GM12878 (cell line): ENCODE results near the gene RGS19. TPM values are rescaled to one million over a fixed set of nuclear protein-coding genes. Genes with fewer than 3 reads are reported as not detected.

Source experiments
- ATAC-seq: fragments of 200-7000 bp; cut with Tn5 transposase; 3 replicates; pipeline ENCODE4 v1.9.1; 2020; ENCODE audit warnings: mild to moderate bottlenecking, moderate library complexity
- BruUV-seq: library from RNA; stranded (reverse); fragments of 400-500 nt; replicated peaks from 2 replicates; lab custom pipeline; 2021; lab: Mats Ljungman, UMichigan
- CTCF ChIA-PET: fragments of 300-600 bp; sonication (Branson Sonifier 250); formaldehyde crosslinking; extraction: SDS; loops from one replicate; lab custom pipeline; 2021; ENCODE audit warnings: inconsistent platforms; lab: Yijun Ruan, JAX
- POLR2A ChIA-PET: fragments of 350-600 bp; formaldehyde crosslinking; extraction: SDS; loops from one replicate; lab custom pipeline; 2021; ENCODE audit warnings: inconsistent platforms; lab: Charles Lee
- RAD21 ChIA-PET: fragments of 300-600 bp; sonication (Branson Sonifier 250); formaldehyde crosslinking; loops from one replicate; lab custom pipeline; 2023; ENCODE audit warnings: antibody characterized with exemption; ENCODE audit not compliant: unreplicated experiment; lab: Charles Lee
- SMC1A ChIA-PET: fragments of 300-600 bp; sonication (Branson Sonifier 250); formaldehyde crosslinking; loops from one replicate; lab custom pipeline; 2023; ENCODE audit not compliant: unreplicated experiment, uncharacterized antibody; lab: Charles Lee
- DNase-seq: peaks from one replicate; pipeline ENCODE4 v3.0.0-alpha.2; 2011; ENCODE audit warnings: low read depth, low spot score
- FAIRE-seq: peaks from 3 replicates; lab custom pipeline; 2011; peaks lifted over from hg19 to GRCh38; lab: Jason Lieb, UNC
- H2AFZ ChIP-seq: 2 replicates; pipeline ENCODE4 v1.6.0; 2011; ENCODE audit warnings: low read depth, low read length, control low read depth; ENCODE audit not compliant: control insufficient read depth
- H3K27ac ChIP-seq: 2 replicates; pipeline ENCODE4 v1.5.1; 2011; ENCODE audit warnings: control low read depth; ENCODE audit not compliant: control insufficient read depth, insufficient read depth
- H3K27me3 ChIP-seq, 2 experiments: replicated peaks in 1 of 2; 2 replicates each; pipeline versions ENCODE4 v1.6.0 to v1.6.1; 2011; ENCODE audit warnings: low read length in 1 of 2; ENCODE audit not compliant: control insufficient read depth in 2 of 2, insufficient read depth in 2 of 2
- H3K36me3 ChIP-seq, 2 experiments: 2 replicates each; pipeline ENCODE4 v1.5.1; 2011; ENCODE audit warnings: low read length in 1 of 2; ENCODE audit not compliant: control insufficient read depth in 2 of 2, insufficient read depth in 2 of 2
- H3K4me1 ChIP-seq: 2 replicates; pipeline ENCODE4 v1.6.1; 2011; ENCODE audit warnings: mild to moderate bottlenecking, low read length, moderate library complexity, mixed read lengths; ENCODE audit not compliant: control insufficient read depth, insufficient read depth
- H3K4me2 ChIP-seq: 2 replicates; pipeline ENCODE4 v1.6.0; 2011; ENCODE audit warnings: control low read depth; ENCODE audit not compliant: control insufficient read depth, insufficient read depth
- H3K4me3 ChIP-seq: fragments of 200-600 bp; sonication (generic); 2 replicates; pipeline ENCODE4 v1.5.1; 2016
- H3K79me2 ChIP-seq: 2 replicates; pipeline ENCODE4 v1.6.0; 2011; ENCODE audit warnings: low read length; ENCODE audit not compliant: control insufficient read depth, insufficient read depth
- H3K9ac ChIP-seq: 2 replicates; pipeline ENCODE4 v1.8.0; 2011; ENCODE audit warnings: low read length, control low read depth, mixed read lengths; ENCODE audit not compliant: control insufficient read depth, insufficient read depth
- H3K9me3 ChIP-seq: replicated peaks from 3 replicates; pipeline ENCODE4 v1.5.1; 2011; ENCODE audit warnings: mild to moderate bottlenecking, low read length; ENCODE audit not compliant: control insufficient read depth, insufficient read depth
- H4K20me1 ChIP-seq: 2 replicates; pipeline ENCODE4 v1.6.0; 2011; ENCODE audit not compliant: control insufficient read depth, insufficient read depth
- BCL3 ChIP-seq: IDR thresholded peaks from 2 replicates; pipeline ENCODE4 v1.6.1; 2011; ENCODE audit warnings: borderline replicate concordance, low read depth, mild to moderate bottlenecking, moderate library complexity, low read length; ENCODE audit not compliant: insufficient read depth, poor library complexity, severe bottlenecking
- BHLHE40 ChIP-seq, 2 experiments: fragments of 450-650 bp in 1 of 2; IDR thresholded peaks; 2 replicates each; pipeline ENCODE4 v1.6.1; 2011 to 2017; ENCODE audit warnings: low read depth in 2 of 2, borderline replicate concordance in 1 of 2, improper control_type of control experiment in 1 of 2, low read length in 1 of 2, mild to moderate bottlenecking in 1 of 2
- CHD2 ChIP-seq: IDR thresholded peaks from 2 replicates; pipeline ENCODE4 v1.6.1; 2011; ENCODE audit warnings: low read depth, low read length, improper control_type of control experiment, borderline replicate concordance
- FOXM1 ChIP-seq: IDR thresholded peaks from 2 replicates; pipeline ENCODE4 v1.6.1; 2012; ENCODE audit warnings: low read depth, mild to moderate bottlenecking, inconsistent platforms, low read length, moderate library complexity
- HCFC1 ChIP-seq: fragments of 150-350 bp; IDR thresholded peaks from 2 replicates; pipeline ENCODE4 v1.6.1; 2014; ENCODE audit warnings: low read length
- JUND ChIP-seq: IDR thresholded peaks from 2 replicates; pipeline ENCODE4 v1.6.1; 2012; ENCODE audit warnings: low read depth, mild to moderate bottlenecking, low read length, improper control_type of control experiment, moderate library complexity
- MLLT1 ChIP-seq: fragments of 450-650 bp; IDR thresholded peaks from 2 replicates; pipeline ENCODE4 v1.6.1; 2016; ENCODE audit warnings: mild to moderate bottlenecking
- POLR2A ChIP-seq: IDR thresholded peaks from 2 replicates; pipeline ENCODE4 v1.6.1; 2011; ENCODE audit warnings: low read depth, mild to moderate bottlenecking, low read length
- POLR2AphosphoS2 ChIP-seq: IDR thresholded peaks from 2 replicates; pipeline ENCODE4 v1.6.1; 2011; ENCODE audit warnings: low read depth, mild to moderate bottlenecking, low read length, improper control_type of control experiment, moderate library complexity
- SMAD5 ChIP-seq: IDR thresholded peaks from 2 replicates; pipeline ENCODE4 v1.6.1; 2016; ENCODE audit warnings: antibody characterized with exemption, low read depth
- STAT3 ChIP-seq: IDR thresholded peaks from 2 replicates; pipeline ENCODE4 v1.6.1; 2011; ENCODE audit warnings: low read depth, low read length, improper control_type of control experiment
- TAF1 ChIP-seq: IDR thresholded peaks from 2 replicates; pipeline ENCODE4 v1.6.1; 2011; ENCODE audit warnings: mild to moderate bottlenecking, low read depth, low read length, borderline replicate concordance
- WGBS: methylation state at CpG from one replicate; pipeline ENCODE4 v1.1.6; 2016; ENCODE audit warnings: low lambda C conversion rate; ENCODE audit not compliant: insufficient replicate concordance, insufficient coverage; ENCODE audit errors: missing lambda C conversion rate; 5-methylcytosine and 5-hydroxymethylcytosine counted together
- in situ Hi-C: fragments of 300-500 bp; cut with MboI; formaldehyde crosslinking; loops from 9 replicates; pipeline ENCODE4 v1.14.3; 2018; ENCODE audit warnings: mixed read lengths
- intact Hi-C: fragments of 100-400 bp; cut with micrococcal nuclease; formaldehyde crosslinking; loops from one replicate; pipeline ENCODE4 v1.14.2; 2022; ENCODE audit not compliant: unreplicated experiment
- polyA plus RNA-seq, 11 experiments: library from polyadenylated mRNA; depleted of rRNA in 4 of 11; unstranded in 6 of 11; stranded (reverse) in 5 of 11; fragments of >200 nt; fragmentation: Nextera tagmentation in 4 of 11; fragmentation: Illumina TruSeq in 1 of 11; extraction: Ambion mirVana in 4 of 11; extraction: Trizol in 1 of 11; gene quantifications; 1 replicate in 1 of 11; 2 replicates in 10 of 11; pipeline versions ENCODE4 v1.2.1 to v1.2.3, GENCODE V29; 2011 to 2016; ENCODE audit warnings: inconsistent platforms in 2 of 11, missing spikeins in 2 of 11, low read depth in 1 of 11
- total RNA-seq, 4 experiments: library from RNA; depleted of rRNA in 3 of 4; stranded (reverse); fragments of >200 nt in 3 of 4; fragmentation: Illumina TruSeq in 1 of 4; extraction: Trizol in 1 of 4; gene quantifications; 2 replicates each; pipeline versions ENCODE4 v1.2.1 to v1.2.3, GENCODE V29; 2013 to 2021
- TF ChIP-seq, protein P1 (sequence below): fragments of 450-650 bp; IDR thresholded peaks from 2 replicates; pipeline ENCODE4 v1.6.1; 2017; ENCODE audit warnings: mild to moderate bottlenecking, moderate library complexity

Gene RGS19
- total and polyA plus RNA-seq, 10 of the 15 experiments (the other 5 are each of a cell fraction or from before 2014, with no cell fraction given), result 0.82 to 62.4 (median 39.8) TPM

GRCh38 chr20:64036346-64037198 is 42.7 kb downstream of the RGS19 start (continued):
- TF ChIP-seq, protein P1, sequence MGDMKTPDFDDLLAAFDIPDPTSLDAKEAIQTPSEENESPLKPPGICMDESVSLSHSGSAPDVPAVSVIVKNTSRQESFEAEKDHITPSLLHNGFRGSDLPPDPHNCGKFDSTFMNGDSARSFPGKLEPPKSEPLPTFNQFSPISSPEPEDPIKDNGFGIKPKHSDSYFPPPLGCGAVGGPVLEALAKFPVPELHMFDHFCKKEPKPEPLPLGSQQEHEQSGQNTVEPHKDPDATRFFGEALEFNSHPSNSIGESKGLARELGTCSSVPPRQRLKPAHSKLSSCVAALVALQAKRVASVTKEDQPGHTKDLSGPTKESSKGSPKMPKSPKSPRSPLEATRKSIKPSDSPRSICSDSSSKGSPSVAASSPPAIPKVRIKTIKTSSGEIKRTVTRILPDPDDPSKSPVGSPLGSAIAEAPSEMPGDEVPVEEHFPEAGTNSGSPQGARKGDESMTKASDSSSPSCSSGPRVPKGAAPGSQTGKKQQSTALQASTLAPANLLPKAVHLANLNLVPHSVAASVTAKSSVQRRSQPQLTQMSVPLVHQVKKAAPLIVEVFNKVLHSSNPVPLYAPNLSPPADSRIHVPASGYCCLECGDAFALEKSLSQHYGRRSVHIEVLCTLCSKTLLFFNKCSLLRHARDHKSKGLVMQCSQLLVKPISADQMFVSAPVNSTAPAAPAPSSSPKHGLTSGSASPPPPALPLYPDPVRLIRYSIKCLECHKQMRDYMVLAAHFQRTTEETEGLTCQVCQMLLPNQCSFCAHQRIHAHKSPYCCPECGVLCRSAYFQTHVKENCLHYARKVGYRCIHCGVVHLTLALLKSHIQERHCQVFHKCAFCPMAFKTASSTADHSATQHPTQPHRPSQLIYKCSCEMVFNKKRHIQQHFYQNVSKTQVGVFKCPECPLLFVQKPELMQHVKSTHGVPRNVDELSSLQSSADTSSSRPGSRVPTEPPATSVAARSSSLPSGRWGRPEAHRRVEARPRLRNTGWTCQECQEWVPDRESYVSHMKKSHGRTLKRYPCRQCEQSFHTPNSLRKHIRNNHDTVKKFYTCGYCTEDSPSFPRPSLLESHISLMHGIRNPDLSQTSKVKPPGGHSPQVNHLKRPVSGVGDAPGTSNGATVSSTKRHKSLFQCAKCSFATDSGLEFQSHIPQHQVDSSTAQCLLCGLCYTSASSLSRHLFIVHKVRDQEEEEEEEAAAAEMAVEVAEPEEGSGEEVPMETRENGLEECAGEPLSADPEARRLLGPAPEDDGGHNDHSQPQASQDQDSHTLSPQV, result peak; percentile 77
- TF ChIP-seq BHLHE40 (IDR thresholded peaks at IDR 0.05; ENCODE audit: borderline replicate concordance in 1 of 2, low read depth in 2 of 2, low read length in 1 of 2) (no peak; a peak in 1 of 4 replicates), HCFC1 (no peak), STAT3 (no peak)

DNA sequence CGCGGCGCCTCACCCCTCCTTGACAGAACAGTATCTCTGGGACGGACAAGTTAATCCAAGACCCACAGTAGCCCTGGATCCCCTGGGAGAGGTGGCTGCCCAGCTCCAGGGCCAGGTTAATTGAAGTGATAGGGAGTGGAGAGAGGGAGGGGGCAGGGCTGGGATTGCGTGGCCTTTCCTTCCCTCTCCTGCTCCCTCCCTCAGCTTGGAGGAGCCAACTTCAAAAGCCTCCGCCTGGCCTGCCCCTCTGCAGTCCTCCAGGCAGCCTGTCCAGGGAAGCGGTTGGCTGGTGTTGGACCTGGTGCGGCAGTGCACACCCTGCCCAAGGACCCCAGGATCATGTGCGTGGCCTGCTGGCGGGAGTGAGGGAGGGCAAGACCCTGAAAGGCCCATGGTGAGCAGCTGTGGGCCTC is 43.4 kb downstream of the RGS19 start, which contains the start of gene C20orf204:
C20orf204 (plus strand) TSS at position 250 of the 413 bp plus-strand sequence; CDS start at position 392, 142 bp downstream.
- peak within 1 kb of the TSS; percentile 77 for H3K27ac ChIP-seq
- no peak for FAIRE-seq

More for the DNA sequence above, 43.4 kb downstream of the RGS19 start, which contains the start of gene C20orf204:
- no peak for ATAC-seq
- Histone ChIP-seq H2AFZ (no peak within 1 kb of the TSS), H3K79me2 (peaks cover 4% of the 10 kb centered on the region), H3K4me1 (peaks cover 50% of the 10 kb centered on the region), H3K4me2 (peak within 1 kb of the TSS; percentile 70), H4K20me1 (no peaks in the 10 kb centered on the region), H3K9ac (peak within 1 kb of the TSS; percentile 64), H3K36me3 (peaks cover 6 to 17% of the 10 kb centered on the region in 2 experiments; a peak in 3 of 4 replicates), H3K9me3 (no peaks in the 10 kb centered on the region), H3K27me3 (no peaks in the 10 kb centered on the region), H3K4me3 (no peak within 1 kb of the TSS)
- TF ChIP-seq FOXM1 (no peak), SMAD5 (0 out of 2 replicates have a peak, but pooled peaks have one; percentile 54), BCL3 (no peak), POLR2A (peak; percentile 60), TAF1 (no peak), JUND (no peak), MLLT1 (peak; percentile 54; the same call in 1 of the 2 replicates), POLR2AphosphoS2 (peak; percentile 57), CHD2 (peak; percentile 2; the same call in 1 of the 2 replicates)
- in situ Hi-C loops (no loop called here), intact Hi-C loops (loop anchor here (2.0 kb wide), 1 partner anchor 23 kb away; no protein-coding TSS in a partner anchor)
- 97% methylated on average over 10 of the region's 10 CpGs for WGBS
- ChIA-PET RAD21 (interaction anchor here (1.7 to 7.1 kb wide), 2 partner anchors 25 to 55 kb away, joined by 4 to 92 read pairs; partner anchors contain the start of genes PRPF6 and SAMD10), POLR2A (interaction anchor here (1.1 to 7.2 kb wide), 4 partner anchors 32 to 55 kb away, joined by 4 to 63 read pairs (median 7); partner anchors contain the start of genes PRPF6 and SAMD10), SMC1A (interaction anchor here (0.6 to 6.1 kb wide), 7 partner anchors 11 to 84 kb away, joined by 3 to 52 read pairs (median 3); partner anchors contain the start of genes PRPF6 and SAMD10), CTCF (interaction anchor here (1.0 to 9.1 kb wide), 6 partner anchors 21 to 86 kb away, joined by 3 to 108 read pairs (median 4); partner anchors contain the start of genes PRPF6 and SAMD10)
- DNase-seq, result no peak
- BruUV-seq, result no TSS peak
